Nucleus accumbens (tissue), 56 donors: Measurements from ENCODE around the gene FGFBP1.
"Not testable (repeated sequence)": the region's sequence is repeated elsewhere in the genome, so short reads cannot be mapped to it uniquely, and the experiment has no call there.

ENCODE experiments used
- DNase-seq, 56 donors: peaks; one replicate each; lab custom pipeline; 2025; lab: John Stamatoyannopoulos, UW

FGFBP1 gene

GRCh38 chr4:15947684-15948083 is 9.1 kb upstream of the FGFBP1 start:
- DNase-seq = no peak

GRCh38 chr4:15945516-15945915 is 7.0 kb upstream of the FGFBP1 start:
- DNase-seq = no peak

- DNase-seq = no peak
Measured at GRCh38 chr4:15944895-15945294, 6.4 kb upstream of the FGFBP1 start.

GRCh38 chr4:15942283-15942682 is 3.7 kb upstream of the FGFBP1 start:
- no peak for DNase-seq

GRCh38 chr4:15938182-15938581 is 358 bp downstream of the FGFBP1 start:
- DNase-seq = no peak

GRCh38 chr4:15936495-15936894 is 2.0 kb downstream of the FGFBP1 start:
- no peak for DNase-seq

- DNase-seq = no peak
Measured at GRCh38 chr4:15935504-15936402, 2.8 kb downstream of the FGFBP1 start.

GRCh38 chr4:15934259-15934658 is 4.3 kb downstream of the FGFBP1 start:
- no peak for DNase-seq

- no peak for DNase-seq
Measured at GRCh38 chr4:15931451-15932210, 6.9 kb downstream of the FGFBP1 start.

GRCh38 chr4:15930314-15930713 is 8.2 kb downstream of the FGFBP1 start:
- DNase-seq = no peak

- no peak for DNase-seq
Measured at GRCh38 chr4:15929540-15929939, 9.0 kb downstream of the FGFBP1 start.

- DNase-seq = no peak
Measured at GRCh38 chr4:15928883-15929282, 9.7 kb downstream of the FGFBP1 start.

GRCh38 chr4:15926486-15926885 is 12.1 kb downstream of the FGFBP1 start:
- no peak for DNase-seq

GRCh38 chr4:15925830-15926229 is 12.7 kb downstream of the FGFBP1 start:
- peak in 6 of 56 donors; percentile 1 to 7 (median 4) for DNase-seq

- DNase-seq = no peak
Measured at GRCh38 chr4:15921592-15921932, 17.0 kb downstream of the FGFBP1 start.

- DNase-seq = peak in 7 of 56 donors; percentile 1 to 62 (median 5)
Measured at GRCh38 chr4:15920723-15921591, 17.6 kb downstream of the FGFBP1 start.

- DNase-seq = no peak
Measured at GRCh38 chr4:15918484-15919129, 19.9 kb downstream of the FGFBP1 start.

- no peak for DNase-seq
Measured at GRCh38 chr4:15917297-15917696, 21.2 kb downstream of the FGFBP1 start.

- not testable (repeated sequence) for DNase-seq
Measured at GRCh38 chr4:15916358-15916757, 22.2 kb downstream of the FGFBP1 start.

GRCh38 chr4:15914736-15915135 is 23.8 kb downstream of the FGFBP1 start:
- no peak for DNase-seq
